ENCODE results near the gene RXFP1.
"Not testable (repeated sequence)": the region's sequence is repeated elsewhere in the genome, so short reads cannot be mapped to it uniquely, and the experiment has no call there.

Gene RXFP1

GRCh38 chr4:158621729-158622128 lies 100.0 kb downstream of the RXFP1 start:
- no peak for FAIRE-seq

GRCh38 chr4:158622251-158622650 lies 100.6 kb downstream of the RXFP1 start:
- no peak for FAIRE-seq

DNA sequence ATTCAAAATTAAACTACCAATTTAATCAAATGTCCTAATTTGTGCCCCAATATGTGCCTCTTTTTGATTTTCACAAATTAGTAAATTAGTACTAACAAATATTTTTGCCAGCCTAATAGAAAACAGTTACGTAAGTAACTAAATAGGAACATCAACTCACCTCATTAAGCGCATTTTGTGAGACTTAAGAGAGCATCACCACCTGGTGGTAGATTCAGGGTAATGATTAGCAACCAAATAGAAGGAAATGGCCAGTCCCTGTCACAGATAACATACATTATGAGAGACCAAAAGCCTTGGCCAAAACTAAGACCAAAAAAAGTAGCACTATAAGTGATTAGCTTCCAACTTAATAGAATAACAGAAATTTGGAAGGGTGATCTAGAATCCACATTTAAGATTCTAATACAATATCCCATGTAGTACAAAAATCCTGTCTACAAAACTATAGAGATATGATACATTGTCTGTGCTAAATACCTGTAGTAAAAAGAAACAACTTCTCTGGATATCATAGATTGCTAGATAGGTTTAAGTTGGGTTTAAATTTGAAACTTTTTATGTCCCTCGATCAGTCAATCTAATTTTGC lies 103.3 kb downstream of the RXFP1 start:
- peak; percentile 88 for FAIRE-seq

GRCh38 chr4:158625544-158625943 lies 103.9 kb downstream of the RXFP1 start:
- FAIRE-seq, result no peak

DNA sequence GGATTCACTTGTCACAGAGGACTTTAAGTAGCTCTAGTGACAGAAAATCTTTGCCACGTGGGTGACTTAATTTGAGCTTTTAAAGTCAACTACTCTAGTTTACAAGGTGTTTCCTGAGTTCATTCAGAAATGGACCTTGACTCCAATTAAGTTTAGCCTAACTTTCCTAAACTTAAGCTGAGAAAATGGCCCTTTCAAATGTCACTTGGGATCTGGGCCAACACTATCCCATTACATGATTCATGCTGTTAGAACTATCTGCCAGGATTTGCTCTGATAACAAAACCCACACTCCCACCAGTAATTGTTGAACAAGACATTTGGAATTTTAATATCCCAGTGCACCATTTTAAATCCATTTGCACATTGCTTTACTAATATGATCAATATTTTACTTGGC lies 109.2 kb downstream of the RXFP1 start:
- no peak for FAIRE-seq

DNA sequence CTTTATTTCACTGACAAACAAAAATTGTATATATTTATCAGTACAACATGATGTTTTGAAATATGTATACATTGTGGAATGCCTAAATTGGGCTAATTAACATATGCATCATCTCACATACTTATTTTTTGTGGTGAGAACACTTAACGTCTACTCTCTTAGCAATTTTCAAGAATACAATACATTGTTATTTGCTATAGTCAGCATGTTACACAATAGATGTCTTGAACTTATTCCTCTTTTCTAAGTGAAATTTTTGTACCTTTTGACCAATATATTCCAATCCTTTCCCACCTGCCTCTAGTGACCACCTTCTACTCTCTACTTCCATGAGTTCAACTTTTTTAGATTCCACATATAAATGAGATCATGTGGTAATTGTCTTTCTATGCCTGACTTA lies 114.9 kb downstream of the RXFP1 start:
- FAIRE-seq, result no peak

DNA sequence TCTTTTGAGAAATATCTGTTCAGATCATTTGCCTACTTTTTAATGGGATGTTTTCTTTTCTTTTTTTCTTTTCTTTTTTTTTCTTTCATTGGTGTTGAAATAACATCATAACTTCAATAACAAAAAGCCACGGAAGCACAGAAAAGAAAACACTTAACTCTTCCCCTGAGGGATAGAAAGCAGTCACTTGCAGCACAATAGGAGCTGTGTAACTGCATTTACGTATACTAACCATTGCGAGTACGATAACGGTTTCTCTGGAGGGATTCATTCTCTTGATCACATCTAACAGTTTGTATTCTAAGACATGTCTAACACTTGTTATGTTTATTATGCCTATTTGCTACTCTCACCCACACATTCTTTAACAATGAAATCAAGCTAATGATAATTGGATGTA lies 122.7 kb downstream of the RXFP1 start:
- FAIRE-seq, result no peak

GRCh38 chr4:158644760-158645159 lies 123.1 kb downstream of the RXFP1 start:
- FAIRE-seq, result no peak

- no peak for FAIRE-seq
These were observed 127.5 kb downstream of the RXFP1 start for GRCh38 chr4:158649111-158649680.

GRCh38 chr4:158652920-158653319 lies 131.2 kb downstream of the RXFP1 start:
- peak; percentile 51 for FAIRE-seq

DNA sequence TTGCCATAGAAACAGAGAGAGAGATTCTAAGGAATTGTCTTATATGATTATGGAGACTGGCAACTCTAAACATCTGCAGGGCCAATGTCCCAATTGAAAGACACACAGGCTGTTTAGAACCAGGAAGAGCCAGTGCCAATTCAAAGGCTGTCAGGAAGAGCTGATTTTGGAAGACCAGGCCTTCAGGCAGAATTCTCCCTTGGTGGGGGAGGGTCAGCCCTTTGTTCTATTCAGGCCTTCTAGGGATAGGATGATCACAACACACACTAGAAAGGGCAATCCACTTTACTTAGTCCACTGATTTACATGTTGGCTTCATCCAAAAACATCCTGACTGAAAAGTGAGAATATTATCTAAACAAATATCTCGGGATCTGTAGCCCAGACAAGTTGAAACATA lies 134.8 kb downstream of the RXFP1 start:
- no peak for FAIRE-seq

GRCh38 chr4:158657291-158657690 lies 135.6 kb downstream of the RXFP1 start:
- FAIRE-seq, result no peak

DNA sequence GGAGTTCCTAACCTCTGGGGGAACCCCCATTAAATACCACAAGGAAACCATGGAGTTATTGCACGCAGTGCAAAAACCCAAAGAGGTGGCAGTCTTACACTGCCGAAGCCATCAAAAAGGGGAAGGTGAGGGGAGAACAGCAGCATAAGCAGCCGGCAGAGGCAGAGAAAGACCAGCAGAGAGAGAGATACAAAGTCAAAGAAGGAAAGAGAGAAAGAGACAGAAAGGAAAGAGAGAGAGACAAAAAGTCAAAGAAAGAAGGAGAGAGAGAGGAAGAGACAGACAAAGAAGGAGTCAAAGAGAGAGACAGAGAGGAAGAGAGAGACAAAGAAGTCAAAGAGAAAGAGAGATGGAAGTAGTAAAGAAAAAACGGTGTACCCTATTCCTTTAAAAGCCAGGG lies 141.6 kb downstream of the RXFP1 start:
- FAIRE-seq, result not testable (repeated sequence)

- FAIRE-seq, result not testable (repeated sequence)
These were observed 142.3 kb downstream of the RXFP1 start for GRCh38 chr4:158663707-158664625.

DNA sequence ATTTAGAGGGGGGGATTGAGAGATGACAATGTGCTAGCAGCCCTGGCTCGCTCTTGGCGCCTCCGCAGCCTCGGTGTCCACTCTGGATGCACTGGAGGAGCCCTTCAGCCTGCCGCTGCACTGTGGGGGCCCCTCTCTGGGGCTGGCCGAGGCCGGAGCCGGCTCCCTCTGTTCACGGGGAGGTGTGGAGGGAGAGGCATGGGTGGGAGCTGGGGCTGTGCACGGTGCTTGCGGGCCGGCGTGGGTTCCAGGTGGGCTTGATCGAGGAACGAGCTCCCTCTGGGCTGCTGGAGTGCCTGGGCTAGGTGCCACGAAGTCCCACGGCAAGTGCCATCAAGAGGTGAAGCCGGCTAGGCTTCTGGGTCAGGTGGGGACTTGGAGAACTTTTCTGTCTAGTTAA lies 143.1 kb downstream of the RXFP1 start:
- FAIRE-seq, result no peak

DNA sequence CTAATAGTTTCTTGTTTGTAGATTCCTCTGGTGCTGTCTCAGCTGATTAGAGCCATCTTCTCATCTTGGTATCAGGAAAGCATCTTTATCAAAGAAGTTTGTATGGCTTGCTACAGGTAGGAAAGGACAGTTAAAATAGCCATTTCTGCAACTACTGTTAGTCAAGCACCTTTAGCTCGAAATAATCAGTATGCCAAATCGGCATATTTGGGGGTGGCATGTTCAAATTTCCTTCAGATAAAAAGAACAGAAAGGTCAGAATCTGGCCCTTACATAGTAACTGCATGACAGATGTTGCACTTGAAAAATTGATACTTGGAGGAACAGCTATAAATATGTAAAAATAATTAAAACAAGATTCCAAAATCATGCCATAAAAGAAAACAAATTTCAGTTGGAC lies 145.2 kb downstream of the RXFP1 start:
- no peak for FAIRE-seq

DNA sequence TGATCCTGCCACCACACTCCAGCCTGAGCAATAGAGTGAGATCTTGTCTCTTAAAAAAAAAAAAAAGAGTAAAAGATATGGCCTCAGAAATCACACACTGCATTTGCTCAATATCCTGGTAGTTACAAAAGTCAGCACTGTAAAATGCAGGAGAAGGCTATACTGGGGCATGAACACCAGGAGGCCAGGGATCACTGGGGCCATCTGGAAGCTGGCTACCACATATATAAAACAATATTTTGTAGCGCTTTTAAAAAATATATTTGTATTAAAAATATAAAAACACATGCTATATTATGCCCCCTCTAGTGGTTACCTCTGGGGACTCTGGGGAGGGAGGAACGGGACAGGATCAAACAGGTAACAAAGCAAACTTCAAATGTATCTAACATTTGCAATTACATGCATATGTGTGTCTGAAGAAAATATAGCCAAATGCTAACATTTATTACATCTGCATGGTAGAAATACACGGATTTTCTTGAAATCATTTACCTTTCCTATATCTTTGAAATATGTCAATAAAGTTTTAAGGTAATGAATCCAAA lies 146.0 kb downstream of the RXFP1 start:
- no peak for FAIRE-seq

- FAIRE-seq, result no peak
These were observed 147.6 kb downstream of the RXFP1 start for GRCh38 chr4:158669310-158669709.

DNA sequence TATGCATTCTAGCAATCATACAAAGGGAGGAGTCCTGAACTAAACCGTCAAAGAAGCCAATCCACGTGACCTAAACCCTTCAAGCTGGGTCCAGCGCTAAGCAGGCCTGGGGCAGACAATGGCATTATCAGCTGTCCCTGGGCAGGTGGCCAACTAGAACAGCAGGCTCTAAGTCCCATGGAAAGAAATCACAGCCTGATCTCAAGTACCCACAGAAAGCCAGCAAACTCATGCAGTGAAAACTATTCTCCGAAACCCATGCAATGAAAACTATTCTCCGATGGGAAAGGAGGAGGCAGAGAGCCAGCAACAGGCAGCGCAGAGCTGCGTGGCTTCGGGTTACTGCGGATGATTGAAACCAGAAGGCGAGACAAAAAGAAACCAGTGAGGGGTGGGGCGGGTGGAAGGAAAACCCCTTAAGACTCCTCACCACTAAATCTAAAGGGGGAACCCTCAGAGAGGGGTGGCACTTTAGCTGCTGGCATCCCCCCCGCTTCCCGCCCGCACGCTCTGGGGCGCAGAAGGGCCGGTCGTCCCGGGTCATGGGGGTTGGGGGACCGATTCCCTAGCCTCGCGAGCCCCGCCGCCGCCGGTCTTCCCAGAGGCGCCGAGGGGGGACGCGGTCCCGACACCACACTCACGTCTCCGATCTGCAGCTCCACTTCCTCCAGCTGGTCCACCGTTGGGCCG lies 149.4 kb downstream of the RXFP1 start:
- FAIRE-seq, result no peak

GRCh38 chr4:158671665-158671914 lies 149.9 kb downstream of the RXFP1 start, which contains the start of gene C4orf46:
C4orf46 (minus strand) TSS chr4:158671887; CDS start chr4:158671801, 86 bp downstream.
- FAIRE-seq, result no peak

DNA sequence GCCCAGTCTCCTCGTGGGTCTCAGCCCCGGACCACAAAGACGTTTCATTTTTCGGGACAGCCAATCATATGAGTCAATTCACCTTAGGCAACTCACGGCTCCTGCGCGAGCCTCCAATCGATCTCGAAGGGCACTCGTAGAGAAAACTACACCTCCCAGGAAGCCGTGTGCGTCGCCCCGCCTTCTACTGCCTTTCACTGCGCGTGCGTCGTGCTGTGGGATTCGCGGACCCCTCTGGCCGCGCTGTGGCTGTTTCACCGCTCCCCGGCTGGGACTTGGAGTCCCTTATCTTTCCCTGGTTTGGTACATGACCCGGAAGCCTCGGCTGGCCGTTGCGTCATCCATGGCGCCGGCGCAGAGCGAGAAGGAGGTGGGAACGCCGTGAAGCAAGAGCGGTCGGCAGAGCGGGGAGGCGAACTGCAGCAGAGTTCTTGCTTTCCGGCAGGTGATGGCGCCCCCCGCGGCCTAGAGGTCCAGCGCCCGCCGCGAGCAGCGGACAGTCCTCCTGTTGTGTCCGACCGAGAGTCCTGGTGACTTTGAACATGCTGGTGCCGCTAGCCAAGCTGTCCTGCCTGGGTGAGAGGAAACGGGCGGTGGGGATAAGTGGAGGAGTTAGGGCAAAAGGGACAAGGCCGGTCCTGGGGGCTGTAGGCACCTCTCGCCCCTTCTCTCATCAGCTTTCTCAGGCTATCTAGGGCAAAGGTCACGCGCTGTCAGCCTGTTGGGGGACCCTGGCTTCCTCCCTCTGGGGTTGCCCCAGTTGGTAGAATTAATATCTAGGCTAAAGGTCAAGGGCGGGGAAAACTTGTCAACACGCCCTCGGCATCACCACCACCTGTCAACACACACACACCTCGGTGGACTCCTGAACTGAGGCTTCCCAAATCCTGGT lies 150.5 kb downstream of the RXFP1 start, which contains the start of gene ETFDH:
ETFDH (plus strand) TSS at position 382 of the 892 bp plus-strand sequence; CDS start at position 543, 161 bp downstream.
- peak; percentile 99 for FAIRE-seq

DNA sequence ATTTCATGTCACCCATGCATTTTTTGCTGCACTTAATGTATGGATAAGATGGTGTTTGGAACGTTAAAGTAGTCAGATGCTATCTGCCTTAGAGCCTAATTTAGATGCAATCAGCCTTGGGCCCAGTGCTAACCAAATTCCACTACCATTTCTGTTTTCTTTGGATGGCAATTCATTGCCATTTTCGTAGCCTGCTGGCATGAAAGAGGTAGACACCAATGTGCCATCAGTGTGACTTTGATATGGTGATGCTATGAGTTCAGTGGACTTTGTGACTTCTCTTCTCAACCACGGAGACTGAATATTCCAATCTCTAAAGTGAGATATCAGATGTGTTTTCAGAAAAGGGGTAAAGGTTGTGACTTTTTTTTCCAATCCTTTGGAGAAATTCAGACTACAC lies 152.0 kb downstream of the RXFP1 start:
- no peak for FAIRE-seq
